K562 (cell line): ENCODE results near the gene NDN. TPM values are rescaled to one million over a fixed set of nuclear protein-coding genes. Genes with fewer than 3 reads are reported as not detected.

Experiments
- ATAC-seq: fragments of 200-7000 bp; cut with Tn5 transposase; 3 replicates; pipeline ENCODE4 v1.9.1; 2020; ENCODE audit warnings: moderate library complexity
- BruUV-seq: library from RNA; stranded (reverse); fragments of 400-500 nt; replicated peaks from 2 replicates; lab custom pipeline; 2021; lab: Mats Ljungman, UMichigan
- CTCF ChIA-PET: fragments of 300-600 bp; formaldehyde crosslinking; extraction: SDS; loops from one replicate; lab custom pipeline; 2021; ENCODE audit warnings: low intra/inter-chr PET ratio; lab: Yijun Ruan, JAX
- POLR2A ChIA-PET: fragments of 300-600, 350-650 bp; sonication (Branson Sonifier 250); formaldehyde crosslinking; extraction: SDS; loops from one replicate; lab custom pipeline; 2021; ENCODE audit warnings: antibody characterized with exemption, inconsistent platforms; lab: Yijun Ruan, JAX
- DNase-seq, 4 experiments: peaks; one replicate each; pipeline versions ENCODE4 v3.0.0 to v3.0.0-alpha.2; 2011 to 2018; ENCODE audit warnings: low spot score in 3 of 4, mixed read lengths in 3 of 4; ENCODE audit errors: extremely low read depth in 1 of 4
- FAIRE-seq: peaks from 2 replicates; lab custom pipeline; 2011; peaks lifted over from hg19 to GRCh38; lab: Jason Lieb, UNC
- H2AFZ ChIP-seq: 2 replicates; pipeline ENCODE4 v1.6.0; 2011; ENCODE audit warnings: low read depth, low read length, control low read depth, inconsistent platforms
- H3K27ac ChIP-seq: fragments of 200-600 bp; 3 replicates; pipeline ENCODE4 v1.8.0; 2011; ENCODE audit warnings: low read depth, mild to moderate bottlenecking, control low read depth, inconsistent platforms, low read length, moderate library complexity, mixed read lengths; ENCODE audit errors: extremely low read depth
- H3K27me3 ChIP-seq, 2 experiments: fragments of 300-600 bp in 1 of 2; 2 replicates in 1 of 2; 3 replicates in 1 of 2; pipeline versions ENCODE4 v1.6.0 to v1.8.0; 2011; ENCODE audit warnings: inconsistent platforms in 2 of 2, low read length in 2 of 2, mild to moderate bottlenecking in 1 of 2, mixed read lengths in 1 of 2, moderate library complexity in 1 of 2; ENCODE audit not compliant: control insufficient read depth in 2 of 2, insufficient read depth in 2 of 2
- H3K36me3 ChIP-seq: fragments of 300-600 bp; 3 replicates; pipeline ENCODE4 v1.8.0; 2011; ENCODE audit warnings: mild to moderate bottlenecking, low read length, inconsistent platforms; ENCODE audit not compliant: control insufficient read depth, insufficient read depth
- H3K4me1 ChIP-seq, 2 experiments: fragments of 200-600 bp in 1 of 2; replicated peaks in 1 of 2; 2 replicates in 1 of 2; 3 replicates in 1 of 2; pipeline versions ENCODE4 v1.5.1 to v1.8.0; 2011; ENCODE audit warnings: inconsistent platforms in 2 of 2, low read length in 2 of 2, mild to moderate bottlenecking in 1 of 2, mixed read lengths in 1 of 2, moderate library complexity in 1 of 2; ENCODE audit not compliant: control insufficient read depth in 2 of 2, insufficient read depth in 2 of 2
- H3K4me2 ChIP-seq: 2 replicates; pipeline ENCODE4 v1.6.1; 2011; ENCODE audit warnings: low read length, control low read depth, inconsistent platforms, mixed read lengths; ENCODE audit not compliant: insufficient read depth
- H3K4me3 ChIP-seq: fragments of 200-600 bp; sonication (generic), shearing (Covaris generic); 2 replicates; pipeline ENCODE4 v1.5.1; 2016; ENCODE audit warnings: control low read depth, inconsistent platforms
- H3K79me2 ChIP-seq: fragments of 200-600 bp; 3 replicates; pipeline ENCODE4 v1.8.0; 2011; ENCODE audit warnings: low read length, inconsistent platforms; ENCODE audit not compliant: control insufficient read depth, insufficient read depth
- H3K9ac ChIP-seq, 2 experiments: 2 replicates each; pipeline versions ENCODE4 v1.6.0 to v1.6.1; 2011; ENCODE audit warnings: low read depth in 2 of 2, low read length in 2 of 2, control low read depth in 1 of 2, inconsistent platforms in 1 of 2, mild to moderate bottlenecking in 1 of 2, mixed read lengths in 1 of 2; ENCODE audit not compliant: insufficient read depth in 1 of 2
- H3K9me1 ChIP-seq: one replicate; pipeline ENCODE4 v1.6.0; 2011; ENCODE audit warnings: inconsistent platforms, mild to moderate bottlenecking, low read length, moderate library complexity; ENCODE audit not compliant: control insufficient read depth, insufficient read depth
- H3K9me3 ChIP-seq: replicated peaks from 2 replicates; pipeline ENCODE4 v1.5.1; 2011; ENCODE audit warnings: low read depth, low read length, inconsistent platforms; ENCODE audit not compliant: control insufficient read depth, insufficient read depth
- H4K20me1 ChIP-seq: replicated peaks from 2 replicates; pipeline ENCODE4 v1.6.1; 2011; ENCODE audit warnings: low read length, inconsistent platforms, mixed read lengths; ENCODE audit not compliant: control insufficient read depth, insufficient read depth
- CEBPG ChIP-seq, 3 experiments: fragments of 200-800 bp in 1 of 3; sonication (Bioruptor generic) in 1 of 3; sonication (generic) in 1 of 3; formaldehyde crosslinking in 1 of 3; IDR thresholded peaks in 2 of 3; conservative IDR thresholded peaks in 1 of 3; 2 replicates each; pipeline versions ENCODE4 v1.6.1 to v1.8.0; 2016 to 2022; ENCODE audit warnings: missing compliant biosample characterization in 2 of 3, missing genetic modification characterization in 2 of 3, mild to moderate bottlenecking in 1 of 3, missing genetic modification reagents in 1 of 3
- KDM2B ChIP-seq: fragments of 250-450 bp; sonication (Bioruptor Pico); IDR thresholded peaks from 2 replicates; pipeline ENCODE4 v1.8.0; 2021; ENCODE audit warnings: mild to moderate bottlenecking, moderate library complexity
- NRF1 ChIP-seq, 2 experiments: fragments of 450-650 bp; IDR thresholded peaks in 1 of 2; conservative IDR thresholded peaks in 1 of 2; 2 replicates each; pipeline ENCODE4 v1.6.1; 2014; ENCODE audit warnings: mild to moderate bottlenecking in 2 of 2
- ZFX ChIP-seq: sonication (generic); formaldehyde crosslinking; IDR thresholded peaks from 2 replicates; pipeline ENCODE4 v1.8.0; 2022; ENCODE audit warnings: mild to moderate bottlenecking, missing genetic modification reagents, moderate library complexity
- WGBS: fragments of 100-300 bp; shearing (Covaris generic); methylation state at CpG from one replicate; pipeline ENCODE4 v1.1.6; 2016; ENCODE audit warnings: low coverage, mixed read lengths; ENCODE audit not compliant: insufficient coverage; ENCODE audit errors: missing lambda C conversion rate; 5-methylcytosine and 5-hydroxymethylcytosine counted together
- in situ Hi-C: fragments of 300-500 bp; cut with MboI; formaldehyde crosslinking; loops from 4 replicates; pipeline ENCODE4 v1.15.0; 2018; ENCODE audit warnings: inconsistent platforms, mixed read lengths
- intact Hi-C: fragments of 100-400 bp; cut with micrococcal nuclease; formaldehyde crosslinking; loops from 2 replicates; pipeline ENCODE4 v1.14.2; 2022
- polyA plus RNA-seq, 8 experiments: library from polyadenylated mRNA; depleted of rRNA in 4 of 8; stranded (reverse) in 5 of 8; unstranded in 3 of 8; fragments of >200 nt; fragmentation: Nextera tagmentation in 2 of 8; fragmentation: Illumina TruSeq in 1 of 8; extraction: Ambion mirVana in 2 of 8; extraction: Trizol in 1 of 8; gene quantifications; 2 replicates each; pipeline versions ENCODE4 v1.2.1 to v1.2.3, GENCODE V29; 2011 to 2014; ENCODE audit warnings: inconsistent platforms in 1 of 8, missing spikeins in 1 of 8
- total RNA-seq, 7 experiments: library from RNA; depleted of rRNA in 6 of 7; stranded (reverse); fragments of >200 nt in 6 of 7; fragmentation: Illumina TruSeq in 2 of 7; extraction: Trizol in 2 of 7; gene quantifications; 2 replicates each; pipeline versions ENCODE4 v1.2.1 to v1.2.3, GENCODE V29; 2011 to 2021; ENCODE audit warnings: low replicate concordance in 1 of 7

Gene NDN
- total and polyA plus RNA-seq, 9 of the 15 experiments (the other 6 are each of a cell fraction or from before 2014, with no cell fraction given) = 0.52 to 5.7 (median 2.1) TPM

GRCh38 chr15:23695282-23695681 is 8.2 kb upstream of the NDN start:
- no peaks in the 10 kb centered on the region for H4K20me1 ChIP-seq
- H3K9me1 ChIP-seq = no peaks in the 10 kb centered on the region
- H3K4me1 ChIP-seq = no peaks in the 10 kb centered on the region
- BruUV-seq = no TSS peak
- in situ Hi-C loops = no loop called here
- no peak for FAIRE-seq
- H3K27me3 ChIP-seq = no peaks in the 10 kb centered on the region
- no peaks in the 10 kb centered on the region for H3K36me3 ChIP-seq
- 8% methylated on average over 2 of the region's 2 CpGs for WGBS
- H3K4me3 ChIP-seq = no peak overlapping the region
- no peak overlapping the region for H3K4me2 ChIP-seq
- DNase-seq = no peak
- ChIA-PET CTCF (no interaction called here), POLR2A (no interaction called here)
- intact Hi-C loops = no loop called here
- 0 out of 2 replicates have a peak, but pooled peaks cover 1% of the 10 kb centered on the region for H3K9me3 ChIP-seq
- no peak overlapping the region for H3K9ac ChIP-seq
- ATAC-seq = no peak
- H3K79me2 ChIP-seq = no peaks in the 10 kb centered on the region
- H2AFZ ChIP-seq = no peak overlapping the region
- TF ChIP-seq KDM2B (CRISPR knock-in tag) = no peak
- no peak for TF ChIP-seq ZFX (CRISPR knock-in tag)
- H3K27ac ChIP-seq = no peak overlapping the region

- DNase-seq (no peak), FAIRE-seq (no peak), ATAC-seq (no peak)
- Histone ChIP-seq H3K79me2 (no peaks in the 10 kb centered on the region), H3K27me3 (no peaks in the 10 kb centered on the region), H2AFZ (no peak overlapping the region), H3K36me3 (no peaks in the 10 kb centered on the region), H3K4me2 (no peak overlapping the region), H3K9me1 (no peaks in the 10 kb centered on the region), H3K4me3 (no peak overlapping the region), H3K9me3 (0 out of 2 replicates have a peak, but pooled peaks cover 1% of the 10 kb centered on the region), H3K27ac (no peak overlapping the region), H3K4me1 (no peaks in the 10 kb centered on the region), H3K9ac (no peak overlapping the region), H4K20me1 (no peaks in the 10 kb centered on the region)
- intact Hi-C loops (no loop called here), in situ Hi-C loops (no loop called here)
- CTCF ChIA-PET = no interaction called here
- TF ChIP-seq NRF1 (conservative IDR thresholded peaks at IDR 0.05 in 1 of 2, IDR thresholded peaks at IDR 0.05 in 1 of 2) (no peak), CEBPG (CRISPR knock-in tag; IDR thresholded peaks at IDR 0.05) (no peak), CEBPG (tag; conservative IDR thresholded peaks at IDR 0.05 in 1 of 2, IDR thresholded peaks at IDR 0.05 in 1 of 2) (peak in 1 of 2 experiments; percentile 29; a peak in 1 of 4 replicates)
- WGBS = 0% methylated on average over 1 of the region's 1 CpG
- BruUV-seq = no TSS peak
- POLR2A ChIA-PET = no interaction called here
Measured at GRCh38 chr15:23694592-23694991, 7.5 kb upstream of the NDN start.
